AG04450 (cell line): ENCODE data around the gene RET. TPM values are rescaled to one million over a fixed set of nuclear protein-coding genes. Genes with fewer than 3 reads are reported as not detected.

Source experiments
- CTCF ChIA-PET: fragments of 300-600, 350-600 bp; formaldehyde crosslinking; extraction: SDS; loops from one replicate; lab custom pipeline; 2022; ENCODE audit warnings: antibody characterized with exemption, inconsistent platforms; lab: Charles Lee
- POLR2A ChIA-PET: fragments of 350-600 bp; formaldehyde crosslinking; extraction: SDS; loops from one replicate; lab custom pipeline; 2021; ENCODE audit warnings: antibody characterized with exemption, inconsistent platforms; lab: Yijun Ruan, JAX
- DNase-seq: peaks from one replicate; pipeline ENCODE4 v3.0.0-alpha.2; 2011; ENCODE audit warnings: low read depth, low spot score
- H3K27ac ChIP-seq: one replicate; pipeline ENCODE4 v1.5.1; 2012; ENCODE audit warnings: low read depth, low read length, control low read depth
- H3K27me3 ChIP-seq: one replicate; pipeline ENCODE4 v1.6.0; 2012; ENCODE audit warnings: low read length; ENCODE audit not compliant: control insufficient read depth, insufficient read depth
- H3K4me3 ChIP-seq: 2 replicates; pipeline ENCODE4 v1.5.1; 2011; ENCODE audit warnings: mild to moderate bottlenecking, low read depth, low read length, control low read depth
- H3K9me3 ChIP-seq: 2 replicates; pipeline ENCODE4 v1.5.1; 2012; ENCODE audit warnings: low read length; ENCODE audit not compliant: control insufficient read depth, insufficient read depth
- CTCF ChIP-seq: IDR thresholded peaks from 2 replicates; pipeline ENCODE4 v1.5.1; 2011; ENCODE audit warnings: low read depth, low read length, control low read depth, inconsistent platforms
- polyA plus RNA-seq: library from polyadenylated mRNA; depleted of rRNA; stranded (reverse); fragments of >200 nt; gene quantifications from 2 replicates; pipeline ENCODE4 v1.2.3, GENCODE V29; 2011

The RET gene
- polyA plus RNA-seq, 1 experiment, result 0.06 TPM

GRCh38 chr10:43062402-43063160, 14.3 kb upstream of the RET start:
- POLR2A ChIA-PET, result interaction anchor here (0.6 kb wide), 1 partner anchor 329 kb away, joined by 3 read pairs; no protein-coding TSS in a partner anchor

DNA sequence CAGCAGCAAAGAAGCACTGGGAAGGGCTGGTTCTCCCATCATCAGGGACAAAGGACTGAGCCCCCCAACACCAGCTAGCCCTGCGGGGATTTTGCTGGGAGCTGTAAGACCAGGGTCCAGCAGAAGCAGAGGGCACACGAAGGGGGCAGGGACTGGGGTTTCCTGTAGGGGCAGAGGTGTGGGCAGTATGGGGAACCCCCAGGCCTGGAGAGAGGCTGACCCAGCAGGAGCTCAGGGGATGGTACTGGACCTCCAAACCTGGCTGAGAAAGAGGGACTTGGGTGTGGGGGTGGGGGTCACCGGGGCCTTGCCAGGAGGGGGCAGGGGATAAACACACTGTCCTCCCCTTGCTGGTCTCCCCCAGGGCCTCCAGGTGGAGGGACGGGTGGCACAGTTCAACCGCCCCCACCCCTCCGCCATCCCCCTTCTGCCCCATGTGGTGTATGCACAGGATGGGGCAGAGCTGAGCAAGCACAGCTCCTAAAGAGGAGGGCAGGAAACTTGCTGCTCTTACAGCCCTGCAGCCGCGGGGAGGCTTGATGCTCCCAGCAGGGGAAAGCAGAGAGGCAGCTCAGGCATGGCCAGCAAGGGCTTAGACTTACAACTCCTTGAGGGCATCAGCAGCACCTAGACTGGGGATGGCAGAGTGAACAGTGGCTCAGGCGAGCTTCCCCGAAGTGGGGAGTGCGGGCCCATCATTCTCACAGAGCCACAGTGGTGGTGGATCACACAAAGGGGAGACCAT, 12.4 kb upstream of the RET start:
- POLR2A ChIA-PET, result no interaction called here
- DNase-seq, result no peak
- no peak overlapping the region for H3K27ac ChIP-seq
- TF ChIP-seq CTCF, result no peak
- H3K27me3 ChIP-seq, result peaks cover 9% of the 10 kb centered on the region
- CTCF ChIA-PET, result no interaction called here
- no peaks in the 10 kb centered on the region for H3K9me3 ChIP-seq
- H3K4me3 ChIP-seq, result no peak overlapping the region

More at GRCh38 chr10:43062402-43063160, 14.3 kb upstream of the RET start:
- Histone ChIP-seq H3K9me3 (no peaks in the 10 kb centered on the region), H3K27me3 (peaks cover 6% of the 10 kb centered on the region), H3K27ac (no peak overlapping the region), H3K4me3 (no peak overlapping the region)
- CTCF ChIA-PET, result no interaction called here
- DNase-seq, result no peak
- TF ChIP-seq CTCF, result no peak

- ChIA-PET POLR2A (no interaction called here), CTCF (no interaction called here)
- Histone ChIP-seq H3K27me3 (peaks cover 9% of the 10 kb centered on the region), H3K27ac (no peak overlapping the region), H3K9me3 (no peaks in the 10 kb centered on the region), H3K4me3 (no peak overlapping the region)
- TF ChIP-seq CTCF, result no peak
- DNase-seq, result no peak
Measured at GRCh38 chr10:43065234-43065633, 11.6 kb upstream of the RET start.

DNA sequence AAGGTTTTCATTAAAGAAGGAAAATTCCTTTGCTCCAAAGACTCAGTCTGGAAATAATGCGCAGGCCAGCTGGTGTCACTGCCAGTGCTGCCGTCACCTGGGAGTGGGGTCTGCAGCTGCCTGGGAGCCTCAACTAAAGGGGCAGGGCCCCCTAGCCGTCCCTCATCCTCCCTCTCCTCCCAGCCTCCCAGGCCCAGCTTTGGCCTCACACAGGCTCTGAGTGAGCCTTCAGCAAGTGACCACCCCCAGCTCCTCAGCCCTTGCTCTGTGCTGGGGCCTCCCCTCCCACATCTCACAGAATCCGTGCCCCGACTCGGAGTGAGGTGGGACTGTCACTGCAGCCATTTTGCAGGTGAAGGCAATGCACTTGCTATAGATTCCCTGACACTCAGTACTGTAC, 11.1 kb upstream of the RET start:
- Histone ChIP-seq H3K4me3 (no peak overlapping the region), H3K9me3 (no peaks in the 10 kb centered on the region), H3K27ac (no peak overlapping the region), H3K27me3 (peaks cover 9% of the 10 kb centered on the region)
- DNase-seq, result no peak
- CTCF ChIA-PET, result no interaction called here
- no peak for TF ChIP-seq CTCF
- POLR2A ChIA-PET, result no interaction called here

DNA sequence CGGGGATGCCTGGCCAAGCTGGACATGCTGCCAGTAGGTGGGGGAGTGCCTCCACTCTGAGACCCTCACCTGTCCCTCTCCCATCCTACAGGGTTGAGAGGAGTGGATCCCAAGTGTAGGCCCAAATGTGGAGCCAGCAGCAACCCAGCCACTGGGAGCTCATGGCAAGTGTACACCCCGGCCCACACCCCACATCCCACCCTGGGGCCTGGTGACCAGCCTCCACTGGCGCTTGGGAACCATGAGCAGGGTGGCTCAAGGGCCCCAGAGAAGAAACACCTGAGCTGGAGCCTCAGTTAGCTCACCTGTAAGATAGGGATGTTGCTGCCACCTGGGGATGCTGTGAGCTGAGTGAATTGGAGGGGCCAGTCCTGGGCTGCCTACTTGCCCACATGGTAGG, 10.4 kb upstream of the RET start:
- Histone ChIP-seq H3K27ac (no peak overlapping the region), H3K9me3 (no peaks in the 10 kb centered on the region), H3K27me3 (peaks cover 11% of the 10 kb centered on the region), H3K4me3 (no peak overlapping the region)
- POLR2A ChIA-PET, result no interaction called here
- no peak for TF ChIP-seq CTCF
- no peak for DNase-seq
- CTCF ChIA-PET, result no interaction called here
